Measurements from ENCODE around the gene EVA1C.
"Not testable (repeated sequence)": the region's sequence is repeated elsewhere in the genome, so short reads cannot be mapped to it uniquely, and the experiment has no call there.

EVA1C gene

DNA sequence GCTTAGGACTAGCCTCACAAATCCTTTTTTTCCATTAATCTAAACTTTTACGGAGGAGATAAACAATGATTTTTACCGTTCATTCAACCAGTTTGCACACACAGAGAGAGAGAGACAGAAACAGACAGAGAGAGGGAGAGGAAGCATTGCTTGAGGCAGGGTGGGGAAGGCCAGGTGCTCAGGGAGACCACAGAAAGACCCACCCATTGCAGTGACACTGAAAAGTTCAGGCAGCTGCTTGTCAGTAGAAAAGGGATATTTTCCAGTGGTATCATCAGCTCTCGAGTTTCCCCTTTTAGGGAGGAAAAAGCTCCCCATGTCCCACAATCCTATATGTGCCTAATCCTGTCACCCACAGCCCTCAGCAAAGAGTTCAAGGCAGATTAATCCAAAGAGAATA is 145.6 kb downstream of the EVA1C start:
- TF ChIP-seq, protein P1, sequence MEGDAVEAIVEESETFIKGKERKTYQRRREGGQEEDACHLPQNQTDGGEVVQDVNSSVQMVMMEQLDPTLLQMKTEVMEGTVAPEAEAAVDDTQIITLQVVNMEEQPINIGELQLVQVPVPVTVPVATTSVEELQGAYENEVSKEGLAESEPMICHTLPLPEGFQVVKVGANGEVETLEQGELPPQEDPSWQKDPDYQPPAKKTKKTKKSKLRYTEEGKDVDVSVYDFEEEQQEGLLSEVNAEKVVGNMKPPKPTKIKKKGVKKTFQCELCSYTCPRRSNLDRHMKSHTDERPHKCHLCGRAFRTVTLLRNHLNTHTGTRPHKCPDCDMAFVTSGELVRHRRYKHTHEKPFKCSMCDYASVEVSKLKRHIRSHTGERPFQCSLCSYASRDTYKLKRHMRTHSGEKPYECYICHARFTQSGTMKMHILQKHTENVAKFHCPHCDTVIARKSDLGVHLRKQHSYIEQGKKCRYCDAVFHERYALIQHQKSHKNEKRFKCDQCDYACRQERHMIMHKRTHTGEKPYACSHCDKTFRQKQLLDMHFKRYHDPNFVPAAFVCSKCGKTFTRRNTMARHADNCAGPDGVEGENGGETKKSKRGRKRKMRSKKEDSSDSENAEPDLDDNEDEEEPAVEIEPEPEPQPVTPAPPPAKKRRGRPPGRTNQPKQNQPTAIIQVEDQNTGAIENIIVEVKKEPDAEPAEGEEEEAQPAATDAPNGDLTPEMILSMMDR (IDR thresholded peaks at IDR 0.05; ENCODE audit: low read depth, low read length): no peak
- DNase-seq (ENCODE audit: extremely low read depth, low read depth): no peak

DNA sequence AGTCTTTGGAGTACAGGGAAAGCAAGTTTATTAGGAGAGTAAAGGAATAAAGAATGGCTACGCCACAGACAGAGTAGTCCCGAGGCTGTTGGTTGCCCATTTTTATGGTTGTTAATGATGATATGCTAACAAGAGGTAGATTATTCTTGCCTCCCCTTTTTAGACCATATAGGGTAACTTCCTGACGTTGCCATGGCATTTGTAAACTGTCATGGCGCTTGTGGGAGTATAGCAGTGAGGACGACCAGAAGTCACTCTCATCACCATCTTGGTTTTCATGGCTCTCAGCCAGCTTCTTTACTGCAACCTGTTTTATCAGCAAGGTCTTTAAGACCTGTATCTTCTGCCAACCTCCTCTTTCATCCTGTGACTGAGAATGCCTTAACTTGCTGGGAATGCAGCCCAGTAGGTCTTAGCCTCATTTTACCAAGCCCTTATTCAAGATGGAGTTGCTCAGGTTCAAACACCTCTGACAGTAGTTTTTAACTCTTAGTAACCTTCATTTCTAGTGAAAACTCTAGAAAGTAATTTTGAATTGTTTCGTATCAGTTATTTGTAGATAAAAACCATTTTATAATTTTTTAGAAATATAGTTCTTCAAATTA is 146.6 kb downstream of the EVA1C start:
- DNase-seq (ENCODE audit: extremely low read depth, low read depth): no peak
- TF ChIP-seq, protein P1 (IDR thresholded peaks at IDR 0.05; ENCODE audit: low read depth, low read length): no peak

DNA sequence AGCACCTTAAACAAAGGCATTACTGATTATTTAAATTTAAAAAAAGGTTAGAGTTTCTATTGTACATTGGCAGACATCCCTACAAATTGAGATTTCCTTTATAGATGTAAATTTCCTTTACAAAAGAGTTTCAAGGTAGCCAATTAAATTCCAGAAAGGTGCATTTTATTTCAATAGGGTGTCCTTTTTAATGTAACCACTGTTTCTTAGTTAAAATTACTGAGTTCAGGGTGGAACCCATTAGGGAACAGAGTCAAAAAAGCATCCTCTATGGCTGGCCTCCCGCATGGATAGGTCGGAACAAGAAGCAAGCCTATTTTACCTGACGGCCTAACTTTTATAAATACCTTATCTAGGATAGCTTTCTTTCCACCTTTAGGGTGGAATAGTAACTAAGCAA is 148.4 kb downstream of the EVA1C start:
- DNase-seq (ENCODE audit: extremely low read depth, low read depth): no peak
- TF ChIP-seq, protein P1 (IDR thresholded peaks at IDR 0.05; ENCODE audit: low read depth, low read length): no peak

DNA sequence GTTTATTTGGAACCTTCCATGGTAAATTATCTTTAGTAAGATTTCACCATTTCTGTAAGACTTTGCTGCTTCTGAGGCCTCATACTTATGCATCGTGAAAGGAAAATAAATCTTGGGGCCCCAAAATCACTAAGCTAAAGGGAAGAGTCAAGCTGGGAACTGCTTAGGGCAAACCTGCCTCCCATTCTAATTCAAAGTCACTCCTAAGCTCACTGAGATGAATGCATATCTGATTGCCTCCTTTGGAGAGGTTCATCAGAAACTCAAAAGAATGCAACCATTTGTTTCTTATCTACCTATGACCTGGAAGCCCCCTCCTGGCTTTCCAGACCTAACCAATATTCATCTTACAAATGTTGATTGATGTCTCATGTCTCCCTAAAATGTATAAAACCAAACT is 149.0 kb downstream of the EVA1C start:
- not testable (repeated sequence) for DNase-seq (ENCODE audit: extremely low read depth, low read depth)

DNA sequence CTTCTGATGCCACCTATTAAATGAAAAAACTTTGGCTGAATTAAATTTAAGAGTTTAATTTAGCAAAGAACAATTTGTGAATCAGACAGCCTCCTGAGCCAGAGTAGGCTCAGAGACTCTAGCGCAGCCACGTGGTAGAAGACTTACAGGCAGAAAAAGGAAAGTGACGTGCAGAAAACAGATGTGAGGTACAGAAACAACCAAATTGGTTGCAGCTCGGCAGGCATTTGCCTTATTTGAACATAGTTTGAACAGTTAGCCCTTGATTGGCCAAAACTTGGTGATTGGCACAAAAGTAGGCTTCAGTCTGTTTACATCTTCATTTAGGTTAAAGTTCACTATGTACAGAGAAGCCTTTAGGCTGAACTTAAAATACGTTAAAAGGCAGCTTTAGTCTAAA is 149.9 kb downstream of the EVA1C start:
- DNase-seq (ENCODE audit: extremely low read depth, low read depth): peak; percentile 82
- TF ChIP-seq, protein P1 (IDR thresholded peaks at IDR 0.05; ENCODE audit: low read depth, low read length): peak; percentile 71

DNA sequence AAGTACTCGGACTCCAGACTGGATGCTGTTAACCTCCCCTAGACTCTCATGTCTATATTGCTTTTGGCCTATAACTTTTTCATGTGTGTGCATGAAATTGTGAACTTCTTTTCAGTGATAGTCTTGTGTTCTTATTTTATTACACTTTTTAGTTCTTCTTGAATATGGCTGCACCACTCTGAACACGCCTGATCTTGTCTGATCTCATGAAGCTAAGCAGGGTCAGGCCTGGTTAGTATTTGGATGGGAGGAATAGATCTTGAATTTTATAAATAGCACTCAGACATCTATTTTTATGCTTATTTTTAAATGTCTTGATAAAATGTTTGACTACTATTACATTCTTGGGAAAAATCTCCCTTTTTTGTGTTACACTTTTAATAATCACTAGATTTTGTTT is 150.4 kb downstream of the EVA1C start:
- DNase-seq (ENCODE audit: extremely low read depth, low read depth): no peak
- TF ChIP-seq, protein P1 (IDR thresholded peaks at IDR 0.05; ENCODE audit: low read depth, low read length): no peak

Measured in AG09319 (cell line).